Activated naive CD8-positive, alpha-beta T cell treated with anti-CD3 and anti-CD28 coated beads, Interleukin-2, amount 50 U/mL, for 24 hours (primary cell): ENCODE results near the gene CPLANE2.

Source experiments
- ATAC-seq: fragments of 150-1000 bp; cut with Tn5 transposase; one replicate; pipeline ENCODE4 v1.10.0; 2021
- DNase-seq: peaks from one replicate; pipeline ENCODE4 v3.0.0; 2021
- H3K27ac Mint-ChIP-seq: one replicate; pipeline ENCODE4 v1.8.0; 2021; ENCODE audit warnings: mild to moderate bottlenecking, mixed read lengths
- H3K27me3 Mint-ChIP-seq: one replicate; pipeline ENCODE4 v1.8.0; 2021; ENCODE audit warnings: mixed read lengths
- H3K36me3 Mint-ChIP-seq: one replicate; pipeline ENCODE4 v1.8.0; 2021; ENCODE audit warnings: low read depth, mixed read lengths
- H3K4me1 Mint-ChIP-seq: one replicate; pipeline ENCODE4 v1.8.0; 2021; ENCODE audit warnings: mixed read lengths
- H3K4me3 Mint-ChIP-seq: one replicate; pipeline ENCODE4 v1.8.0; 2021; ENCODE audit warnings: mild to moderate bottlenecking, moderate library complexity, mixed read lengths
- H3K9me3 Mint-ChIP-seq: one replicate; pipeline ENCODE4 v1.8.0; 2021; ENCODE audit warnings: mixed read lengths

Gene CPLANE2

GRCh38 chr1:16184557-16185303 is 52.3 kb downstream of the CPLANE2 start:
- Mint-ChIP-seq H3K4me1 (no peaks in the 10 kb centered on the region), H3K9me3 (no peaks in the 10 kb centered on the region), H3K36me3 (no peaks in the 10 kb centered on the region), H3K4me3 (no peak overlapping the region), H3K27me3 (peaks cover 8% of the 10 kb centered on the region), H3K27ac (no peak overlapping the region)
- DNase-seq, result no peak
- ATAC-seq, result no peak

- ATAC-seq, result no peak
- Mint-ChIP-seq H3K36me3 (no peaks in the 10 kb centered on the region), H3K4me1 (no peaks in the 10 kb centered on the region), H3K27ac (no peak overlapping the region), H3K9me3 (no peaks in the 10 kb centered on the region), H3K4me3 (no peak overlapping the region), H3K27me3 (peaks cover 3% of the 10 kb centered on the region)
- no peak for DNase-seq
These were observed 53.0 kb downstream of the CPLANE2 start for GRCh38 chr1:16183765-16184556.

- no peaks in the 10 kb centered on the region for H3K36me3 Mint-ChIP-seq
- no peak overlapping the region for H3K27ac Mint-ChIP-seq
- H3K27me3 Mint-ChIP-seq, result no peaks in the 10 kb centered on the region
- no peak overlapping the region for H3K4me3 Mint-ChIP-seq
- DNase-seq, result no peak
- H3K4me1 Mint-ChIP-seq, result no peaks in the 10 kb centered on the region
- H3K9me3 Mint-ChIP-seq, result no peaks in the 10 kb centered on the region
- no peak for ATAC-seq
These were observed 53.8 kb downstream of the CPLANE2 start for GRCh38 chr1:16183179-16183578.

DNA sequence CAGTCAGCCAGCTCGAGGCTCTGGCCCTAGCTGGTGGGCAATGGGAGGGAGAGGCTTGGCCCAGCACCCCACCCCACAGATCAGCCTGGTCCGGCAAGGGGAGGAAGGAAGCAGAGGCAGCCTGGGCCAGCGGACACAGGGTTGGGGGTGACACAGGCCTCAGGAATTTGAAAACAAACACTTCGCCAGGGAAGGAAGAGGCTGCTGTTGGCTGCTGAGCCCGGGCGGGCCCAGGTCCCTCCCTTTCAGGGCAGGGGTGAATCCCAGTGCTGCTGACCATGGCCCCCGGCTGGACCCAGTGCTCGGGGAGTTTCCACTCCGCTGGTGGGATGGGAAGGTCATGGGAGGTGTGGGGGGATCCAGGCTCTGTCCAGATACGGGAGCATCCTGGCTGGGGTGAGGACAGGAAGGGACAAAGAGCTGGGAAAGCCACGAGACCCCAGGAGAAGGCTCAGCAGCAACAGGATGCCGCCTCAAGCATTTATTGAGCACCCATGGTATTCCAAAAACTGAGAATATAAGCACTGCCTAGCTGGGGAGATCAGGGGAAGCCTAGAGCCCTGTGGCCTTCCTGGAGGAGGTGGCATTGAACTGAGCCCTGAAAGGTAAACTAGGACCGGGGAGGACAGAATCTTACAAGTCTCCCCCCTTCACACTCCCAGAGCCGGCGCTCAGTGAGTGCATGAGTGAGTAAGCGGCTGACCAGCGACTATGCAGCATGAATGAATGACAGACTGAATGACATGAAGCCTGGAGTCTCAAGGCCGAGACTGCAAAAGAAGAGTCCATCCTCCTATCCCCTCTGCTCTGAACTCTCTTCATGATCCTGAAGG is 54.9 kb downstream of the CPLANE2 start:
- no peak for DNase-seq
- H3K27me3 Mint-ChIP-seq, result peaks cover 1% of the 10 kb centered on the region
- no peak for ATAC-seq
- no peak overlapping the region for H3K27ac Mint-ChIP-seq
- no peak overlapping the region for H3K4me3 Mint-ChIP-seq
- H3K4me1 Mint-ChIP-seq, result no peaks in the 10 kb centered on the region
- H3K9me3 Mint-ChIP-seq, result no peaks in the 10 kb centered on the region
- no peaks in the 10 kb centered on the region for H3K36me3 Mint-ChIP-seq
